GM18499 (cell line): ENCODE data around the gene MS4A6A.
"Not testable (repeated sequence)": the region's sequence is repeated elsewhere in the genome, so short reads cannot be mapped to it uniquely, and the experiment has no call there.

Source experiments
- ATAC-seq: cut with Tn5 transposase; IDR thresholded peaks from one replicate; pipeline ENCODE4 v1.9.1; 2021; ENCODE audit warnings: moderate number of reproducible peaks; ENCODE audit not compliant: insufficient read depth, unreplicated experiment

The MS4A6A gene

GRCh38 chr11:60130496-60130895 is 52.4 kb downstream of the MS4A6A start:
- ATAC-seq, result no peak

- ATAC-seq, result no peak
These were observed 53.0 kb downstream of the MS4A6A start for GRCh38 chr11:60129853-60130252.

- ATAC-seq, result not testable (repeated sequence)
These were observed 54.0 kb downstream of the MS4A6A start for GRCh38 chr11:60128866-60129265.

GRCh38 chr11:60128376-60128775 is 54.5 kb downstream of the MS4A6A start:
- no peak for ATAC-seq

- ATAC-seq, result no peak
These were observed 55.5 kb downstream of the MS4A6A start for GRCh38 chr11:60127311-60127811.

GRCh38 chr11:60125956-60126585 is 56.8 kb downstream of the MS4A6A start:
- no peak for ATAC-seq

- ATAC-seq, result no peak
These were observed 58.0 kb downstream of the MS4A6A start for GRCh38 chr11:60124802-60125432.
